GM18519 (cell line): ENCODE data around the gene PTRH2.
"Not testable (repeated sequence)": the region's sequence is repeated elsewhere in the genome, so short reads cannot be mapped to it uniquely, and the experiment has no call there.

Experiments used
- ATAC-seq: cut with Tn5 transposase; IDR thresholded peaks from one replicate; pipeline ENCODE4 v1.9.1; 2021; ENCODE audit warnings: mild to moderate bottlenecking, moderate library complexity; ENCODE audit not compliant: unreplicated experiment, low FRiP score

Gene PTRH2

GRCh38 chr17:59676716-59677115 lies 30.5 kb downstream of the PTRH2 start:
- ATAC-seq = no peak

GRCh38 chr17:59675231-59675630 lies 32.0 kb downstream of the PTRH2 start:
- no peak for ATAC-seq

DNA sequence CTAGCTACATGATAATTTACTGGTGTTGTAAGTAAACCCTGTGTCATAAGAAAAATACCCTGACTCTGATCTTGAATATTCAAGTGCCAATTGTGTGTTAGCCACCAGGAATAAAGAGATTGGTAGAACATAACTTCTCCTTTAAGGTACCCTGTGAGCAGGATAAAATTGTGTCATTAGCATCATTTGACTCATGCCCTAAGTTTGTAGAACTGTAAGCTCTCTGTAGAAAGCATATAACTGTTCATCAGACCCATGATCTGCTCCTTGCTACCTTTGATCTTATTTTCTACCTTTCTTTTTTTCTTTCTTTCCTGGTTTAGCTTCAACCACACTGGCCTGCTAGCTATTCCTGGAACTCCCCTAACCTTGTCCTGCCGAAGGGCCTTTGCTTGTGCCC lies 35.8 kb downstream of the PTRH2 start:
- ATAC-seq = no peak

DNA sequence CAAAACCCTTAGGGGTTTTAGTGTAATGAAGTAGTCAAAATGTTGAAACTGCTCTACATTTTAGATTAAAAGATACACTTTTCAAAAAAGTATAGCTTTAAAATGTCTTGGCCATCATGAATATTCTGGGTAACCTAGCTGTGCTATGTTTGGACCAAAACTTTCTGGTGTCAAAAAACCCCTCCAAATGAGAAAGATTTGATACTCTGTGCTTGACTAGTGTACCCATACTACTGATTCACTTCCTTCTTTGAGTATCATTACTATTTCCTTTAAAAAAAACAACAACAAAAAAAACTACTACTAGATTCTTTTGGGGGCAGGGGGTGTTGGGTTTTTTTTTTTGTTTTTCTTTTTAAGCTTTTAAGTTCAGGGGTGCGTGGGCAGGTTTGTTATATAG lies 37.3 kb downstream of the PTRH2 start:
- no peak for ATAC-seq

GRCh38 chr17:59669411-59669810 lies 37.8 kb downstream of the PTRH2 start:
- ATAC-seq = no peak

DNA sequence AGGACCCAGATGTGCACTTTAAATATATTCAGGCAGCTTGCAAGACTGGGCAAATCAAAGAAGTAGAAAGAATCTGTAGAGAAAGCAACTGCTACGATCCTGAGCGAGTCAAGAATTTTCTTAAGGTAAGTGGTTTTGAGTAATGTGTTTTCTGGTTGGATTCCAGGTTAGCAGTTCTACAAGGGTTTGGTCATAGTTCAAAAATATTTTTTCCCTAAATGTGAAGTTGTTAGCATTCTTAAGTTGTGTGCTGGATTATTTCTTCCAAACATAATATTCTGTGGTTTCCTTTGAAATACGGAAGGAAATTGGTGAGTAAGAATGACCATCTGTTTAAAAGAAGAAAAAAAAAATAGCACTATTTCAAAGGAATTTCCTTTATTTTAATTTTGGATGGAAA lies 38.4 kb downstream of the PTRH2 start:
- no peak for ATAC-seq

DNA sequence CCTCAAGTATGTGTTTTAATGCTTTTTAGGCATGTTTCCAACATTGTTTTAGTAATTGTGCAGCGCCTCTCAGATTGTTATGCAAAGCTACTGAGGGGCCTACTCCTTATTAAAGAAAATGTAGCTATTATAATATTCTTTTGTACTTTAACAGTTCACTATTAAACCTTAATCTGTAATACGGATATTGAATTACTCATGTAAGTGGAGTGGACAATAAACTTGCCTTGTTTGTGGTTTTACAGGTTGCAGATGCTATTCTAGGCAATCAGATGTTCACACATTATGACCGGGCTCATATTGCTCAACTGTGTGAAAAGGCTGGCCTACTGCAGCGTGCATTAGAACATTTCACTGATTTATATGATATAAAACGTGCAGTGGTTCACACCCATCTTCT lies 41.0 kb downstream of the PTRH2 start:
- no peak for ATAC-seq

- ATAC-seq = not testable (repeated sequence)
Measured at GRCh38 chr17:59656624-59657023, 50.6 kb downstream of the PTRH2 start.

DNA sequence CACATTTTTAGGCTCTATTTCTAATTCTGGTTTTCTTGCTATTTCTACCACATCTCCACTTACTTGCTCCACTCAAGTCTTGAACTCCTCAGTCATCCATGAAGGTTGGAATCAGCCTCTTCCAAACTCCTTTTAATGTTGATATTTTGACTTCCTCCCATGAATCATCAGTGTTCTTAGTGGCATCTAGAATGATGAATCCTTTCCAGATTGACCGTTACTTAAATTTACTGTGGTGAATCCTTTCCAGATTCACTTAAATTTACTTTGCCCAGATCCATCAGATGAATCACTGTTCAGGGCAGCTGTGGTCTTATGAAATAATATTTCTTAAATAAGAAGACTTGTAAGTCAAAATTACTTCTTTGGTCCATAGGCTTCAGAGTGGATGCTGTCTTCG lies 55.1 kb downstream of the PTRH2 start:
- ATAC-seq = no peak

- ATAC-seq = no peak
Measured at GRCh38 chr17:59651346-59651745, 55.9 kb downstream of the PTRH2 start.

DNA sequence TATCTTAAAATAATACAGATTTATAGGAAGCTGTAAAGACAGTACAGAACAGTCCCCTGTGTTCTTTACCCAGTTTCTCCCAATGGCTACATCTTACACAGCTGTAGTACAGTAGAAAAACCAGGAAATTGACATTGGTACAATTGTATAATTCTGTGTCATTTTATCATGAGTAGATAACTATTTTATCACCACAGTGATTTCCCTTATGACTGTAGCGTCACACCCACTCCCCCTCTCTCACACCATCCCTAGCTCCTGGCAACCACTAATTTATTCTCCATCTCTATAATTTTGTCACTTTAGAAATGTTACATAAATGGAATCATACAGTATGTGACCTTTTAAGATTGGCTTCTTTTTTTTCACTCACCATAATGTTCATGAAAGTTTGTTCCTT lies 56.6 kb downstream of the PTRH2 start:
- ATAC-seq = no peak

- ATAC-seq = no peak
Measured at GRCh38 chr17:59649886-59650285, 57.3 kb downstream of the PTRH2 start.
